GM23338 (cell line): ENCODE results near the gene RAB19. TPM values are rescaled to one million over a fixed set of nuclear protein-coding genes. Genes with fewer than 3 reads are reported as not detected.

Source experiments
- ATAC-seq: fragments of 200-7000 bp; cut with Tn5 transposase; 3 replicates; pipeline ENCODE4 v1.9.1; 2020
- DNase-seq: peaks from one replicate; pipeline ENCODE4 v3.0.0-alpha.2; 2015; ENCODE audit warnings: low spot score
- H2AFZ ChIP-seq: fragments of 200-600 bp; sonication (generic); 2 replicates; pipeline ENCODE4 v1.8.0; 2016; ENCODE audit warnings: antibody characterized with exemption, mild to moderate bottlenecking, moderate library complexity
- H3F3A ChIP-seq: fragments of 200-600 bp; sonication (generic); replicated peaks from 2 replicates; pipeline ENCODE4 v1.8.0; 2017; ENCODE audit warnings: antibody characterized with exemption, mixed run types, low read depth
- H3K27ac ChIP-seq: fragments of 200-600 bp; sonication (generic); 2 replicates; pipeline ENCODE4 v1.6.1; 2016; ENCODE audit warnings: low read depth
- H3K27me3 ChIP-seq: fragments of 200-600 bp; sonication (generic); 2 replicates; pipeline ENCODE4 v1.8.0; 2016; ENCODE audit warnings: mild to moderate bottlenecking, mixed run types, moderate library complexity; ENCODE audit not compliant: insufficient read depth
- H3K36me3 ChIP-seq: fragments of 200-600 bp; sonication (generic); 2 replicates; pipeline ENCODE4 v1.8.0; 2016; ENCODE audit warnings: mild to moderate bottlenecking; ENCODE audit not compliant: insufficient read depth
- H3K4me1 ChIP-seq: fragments of 200-600 bp; sonication (generic); 2 replicates; pipeline ENCODE4 v1.8.0; 2016; ENCODE audit warnings: mild to moderate bottlenecking, moderate library complexity; ENCODE audit not compliant: insufficient read depth
- H3K4me2 ChIP-seq: fragments of 200-600 bp; sonication (generic); 2 replicates; pipeline ENCODE4 v1.7.1; 2017; ENCODE audit warnings: mixed run types
- H3K4me3 ChIP-seq: fragments of 200-600 bp; sonication (generic); 2 replicates; pipeline ENCODE4 v1.6.1; 2016; ENCODE audit warnings: mixed run types
- H3K79me2 ChIP-seq: fragments of 200-600 bp; sonication (generic); replicated peaks from 2 replicates; pipeline ENCODE4 v1.8.0; 2017; ENCODE audit warnings: mild to moderate bottlenecking; ENCODE audit not compliant: insufficient read depth
- H3K9me2 ChIP-seq: fragments of 200-600 bp; sonication (generic); 2 replicates; pipeline ENCODE4 v1.8.0; 2017; ENCODE audit not compliant: insufficient read depth
- H4K20me1 ChIP-seq: fragments of 200-600 bp; sonication (generic); replicated peaks from 2 replicates; pipeline ENCODE4 v1.8.0; 2017; ENCODE audit warnings: mild to moderate bottlenecking; ENCODE audit not compliant: insufficient read depth
- H3K27ac Mint-ChIP-seq: 2 replicates; pipeline ENCODE4 v1.8.0; 2020; ENCODE audit warnings: inconsistent platforms, mild to moderate bottlenecking, moderate library complexity, mixed read lengths
- H3K27me3 Mint-ChIP-seq: 3 replicates; pipeline ENCODE4 v1.8.0; 2022; ENCODE audit warnings: low read depth, mild to moderate bottlenecking, moderate library complexity, mixed read lengths, inconsistent platforms; ENCODE audit not compliant: insufficient read depth, poor library complexity
- H3K36me3 Mint-ChIP-seq: 3 replicates; pipeline ENCODE4 v1.8.0; 2021; ENCODE audit warnings: low read depth, mild to moderate bottlenecking, inconsistent platforms, moderate library complexity, mixed read lengths
- H3K4me1 Mint-ChIP-seq: 3 replicates; pipeline ENCODE4 v1.8.0; 2020; ENCODE audit warnings: mild to moderate bottlenecking, inconsistent platforms, mixed read lengths
- H3K4me3 Mint-ChIP-seq: 3 replicates; pipeline ENCODE4 v1.8.0; 2021; ENCODE audit warnings: moderate library complexity, mild to moderate bottlenecking, inconsistent platforms, mixed read lengths
- H3K9me3 Mint-ChIP-seq: 3 replicates; pipeline ENCODE4 v1.8.0; 2020; ENCODE audit warnings: moderate library complexity, mild to moderate bottlenecking, inconsistent platforms, mixed read lengths
- CREB1 ChIP-seq: fragments of 250-450 bp; sonication (Bioruptor Pico); IDR thresholded peaks from 2 replicates; pipeline ENCODE4 v1.5.0; 2020; ENCODE audit warnings: low read depth, mild to moderate bottlenecking, moderate library complexity
- CTCF ChIP-seq, 2 experiments: fragments of 200-600 bp in 1 of 2; sonication (generic) in 1 of 2; conservative IDR thresholded peaks; 2 replicates each; pipeline versions ENCODE4 v1.5.1 to v1.6.1; 2016 to 2017; ENCODE audit warnings: antibody characterized with exemption in 2 of 2, low read depth in 2 of 2, mild to moderate bottlenecking in 2 of 2, moderate library complexity in 1 of 2
- ETS1 ChIP-seq: IDR thresholded peaks from 2 replicates; pipeline ENCODE4 v1.6.1; 2016; ENCODE audit warnings: antibody characterized with exemption
- EZH2 ChIP-seq: fragments of 200-600 bp; sonication (generic); IDR thresholded peaks from one replicate; pipeline ENCODE4 v1.8.0; 2017; ENCODE audit warnings: antibody characterized with exemption, mild to moderate bottlenecking, low read depth; ENCODE audit not compliant: unreplicated experiment
- EZH2phosphoT487 ChIP-seq: fragments of 200-600 bp; sonication (generic); IDR thresholded peaks from one replicate; pipeline ENCODE4 v1.8.1; 2018; ENCODE audit warnings: antibody characterized with exemption; ENCODE audit not compliant: unreplicated experiment
- JUNB ChIP-seq: IDR thresholded peaks from one replicate; pipeline ENCODE4 v1.6.1; 2016; ENCODE audit warnings: antibody characterized with exemption; ENCODE audit not compliant: unreplicated experiment
- NANOG ChIP-seq: IDR thresholded peaks from 2 replicates; pipeline ENCODE4 v1.6.1; 2016; ENCODE audit warnings: antibody characterized with exemption, borderline replicate concordance
- POLR2AphosphoS5 ChIP-seq: IDR thresholded peaks from 2 replicates; pipeline ENCODE4 v1.6.1; 2016; ENCODE audit warnings: antibody characterized with exemption, low read depth
- REST ChIP-seq: IDR thresholded peaks from one replicate; pipeline ENCODE4 v1.6.1; 2018; ENCODE audit warnings: antibody characterized with exemption; ENCODE audit not compliant: unreplicated experiment
- STAT1 ChIP-seq: IDR thresholded peaks from one replicate; pipeline ENCODE4 v1.6.1; 2016; ENCODE audit warnings: antibody characterized with exemption; ENCODE audit not compliant: unreplicated experiment
- ZNF114 ChIP-seq: fragments of 250-450 bp; sonication (Bioruptor Pico); IDR thresholded peaks from 2 replicates; pipeline ENCODE4 v1.5.0; 2020; ENCODE audit warnings: mild to moderate bottlenecking, moderate library complexity
- ZNF331 ChIP-seq: fragments of 250-450 bp; sonication (Bioruptor Pico); IDR thresholded peaks from 2 replicates; pipeline ENCODE4 v1.5.0; 2020; ENCODE audit warnings: low read depth, mild to moderate bottlenecking, moderate library complexity
- ZNF462 ChIP-seq: fragments of 250-450 bp; sonication (Bioruptor Pico); IDR thresholded peaks from 2 replicates; pipeline ENCODE4 v1.5.0; 2020; ENCODE audit warnings: mild to moderate bottlenecking, moderate library complexity
- polyA plus RNA-seq: library from polyadenylated mRNA; unstranded; fragments of >200 nt; fragmentation: Nextera tagmentation; extraction: Ambion mirVana; gene quantifications from 2 replicates; pipeline ENCODE4 v1.2.1, GENCODE V29; 2016
- total RNA-seq: library from RNA; depleted of rRNA; stranded (reverse); fragments of >200 nt; shearing (Covaris generic); gene quantifications from 2 replicates; pipeline ENCODE4 v1.2.3, GENCODE V29; 2014

Gene RAB19
- total and polyA plus RNA-seq, 2 experiments from 2014 or later = 2.5 to 5.2 TPM

GRCh38 chr7:140456551-140457051 is 52.7 kb downstream of the RAB19 start:
- peak overlapping the region; percentile 65 for H3K27ac Mint-ChIP-seq
- Histone ChIP-seq H3F3A (peaks cover 31% of the 10 kb centered on the region), H3K4me2 (peak overlapping the region; percentile 1), H3K4me3 (no peak overlapping the region), H2AFZ (no peak overlapping the region), H3K9me2 (no peaks in the 10 kb centered on the region), H3K27me3 (no peaks in the 10 kb centered on the region), H3K4me1 (peaks cover 46% of the 10 kb centered on the region), H3K79me2 (peaks cover 63% of the 10 kb centered on the region), H4K20me1 (peaks cover 12% of the 10 kb centered on the region), H3K36me3 (peaks cover 36% of the 10 kb centered on the region; the same call in 1 of the 2 replicates), H3K27ac (peak overlapping the region; percentile 58)
- peaks cover 85% of the 10 kb centered on the region for H3K36me3 Mint-ChIP-seq
- H3K9me3 Mint-ChIP-seq = no peaks in the 10 kb centered on the region
- peak overlapping the region; percentile 9; the same call in 1 of the 3 replicates for H3K4me3 Mint-ChIP-seq
- no peak for ATAC-seq
- TF ChIP-seq ETS1 = no peak
- no peak for TF ChIP-seq ZNF462 (CRISPR knock-in tag)
- TF ChIP-seq EZH2 = no peak
- TF ChIP-seq STAT1 = no peak
- TF ChIP-seq ZNF114 (CRISPR knock-in tag) = no peak
- TF ChIP-seq NANOG = no peak
- no peak for TF ChIP-seq ZNF331
- TF ChIP-seq POLR2AphosphoS5 = no peak
- TF ChIP-seq EZH2phosphoT487 = no peak
- no peak for TF ChIP-seq JUNB
- no peak for TF ChIP-seq CREB1
- no peak for TF ChIP-seq REST
- TF ChIP-seq CTCF (conservative IDR thresholded peaks at IDR 0.05; ENCODE audit: low read depth in 2 of 2) = no peak
- DNase-seq = no peak
- H3K4me1 Mint-ChIP-seq = peaks cover 68% of the 10 kb centered on the region
- H3K27me3 Mint-ChIP-seq = no peaks in the 10 kb centered on the region
